HEK293T (cell line): ENCODE measurements around the gene TBC1D22A.

ENCODE experiments used
- NFRKB ChIP-seq: fragments of 450-650 bp; IDR thresholded peaks from 2 replicates; pipeline ENCODE4 v1.6.1; 2016; ENCODE audit warnings: mild to moderate bottlenecking, moderate library complexity
- SP1 ChIP-seq: fragments of 450-650 bp; IDR thresholded peaks from 2 replicates; pipeline ENCODE4 v1.6.1; 2017
- SUZ12 ChIP-seq: fragments of 450-650 bp; IDR thresholded peaks from 2 replicates; pipeline ENCODE4 v1.6.1; 2016; ENCODE audit warnings: mild to moderate bottlenecking
- TF ChIP-seq, protein P1 (sequence below): fragments of 450-650 bp; IDR thresholded peaks from 2 replicates; pipeline ENCODE4 v1.6.1; 2016

DNA sequence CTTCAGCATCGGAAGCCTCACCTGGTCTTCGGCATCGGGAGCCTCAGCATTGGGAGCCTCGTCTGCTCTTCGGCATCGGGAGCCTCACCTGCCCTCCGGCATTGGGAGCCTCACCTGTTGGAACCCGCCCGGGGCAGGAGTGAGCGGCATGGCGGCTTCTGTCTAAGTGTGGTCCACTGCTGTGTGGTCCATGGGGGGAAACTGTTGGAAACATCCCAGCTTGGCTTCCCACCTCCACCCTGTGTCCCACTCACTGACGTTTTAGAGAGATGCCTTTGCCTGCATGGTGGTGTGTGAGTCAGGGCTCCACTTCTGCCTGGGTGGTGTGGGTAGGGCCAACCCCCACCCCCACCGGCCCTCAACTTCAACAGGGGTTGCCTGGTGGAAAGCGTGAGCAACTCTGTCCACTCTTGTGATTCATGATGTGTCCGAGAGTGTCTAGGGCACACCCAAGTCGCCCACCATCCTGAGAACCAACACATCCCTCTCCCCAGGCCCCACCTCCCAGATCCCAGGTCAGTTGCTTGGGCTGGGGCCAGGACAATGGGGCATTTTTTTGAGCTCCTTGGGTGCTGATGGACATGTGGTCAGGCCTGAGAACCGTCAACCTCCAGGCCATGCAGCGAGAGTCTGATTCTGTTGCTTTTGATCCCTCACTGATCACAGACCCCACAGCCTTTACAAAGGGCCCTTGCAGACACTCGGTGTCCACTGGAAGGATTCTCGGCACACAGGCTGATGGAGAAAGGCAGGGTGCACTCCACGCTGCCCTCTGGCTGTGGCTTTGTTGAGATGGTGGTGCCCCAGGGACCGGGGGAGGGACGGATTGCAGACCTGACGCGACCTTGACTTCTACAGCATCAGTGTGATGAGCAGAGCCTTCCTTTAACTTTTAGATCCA is 406.7 kb downstream of the TBC1D22A start:
- no peak for TF ChIP-seq SUZ12
- TF ChIP-seq SP1, result no peak
- TF ChIP-seq, protein P1, sequence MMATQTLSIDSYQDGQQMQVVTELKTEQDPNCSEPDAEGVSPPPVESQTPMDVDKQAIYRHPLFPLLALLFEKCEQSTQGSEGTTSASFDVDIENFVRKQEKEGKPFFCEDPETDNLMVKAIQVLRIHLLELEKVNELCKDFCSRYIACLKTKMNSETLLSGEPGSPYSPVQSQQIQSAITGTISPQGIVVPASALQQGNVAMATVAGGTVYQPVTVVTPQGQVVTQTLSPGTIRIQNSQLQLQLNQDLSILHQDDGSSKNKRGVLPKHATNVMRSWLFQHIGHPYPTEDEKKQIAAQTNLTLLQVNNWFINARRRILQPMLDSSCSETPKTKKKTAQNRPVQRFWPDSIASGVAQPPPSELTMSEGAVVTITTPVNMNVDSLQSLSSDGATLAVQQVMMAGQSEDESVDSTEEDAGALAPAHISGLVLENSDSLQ, result no peak
- no peak for TF ChIP-seq NFRKB
